ENCODE results near the gene EAPP.
"Not testable (repeated sequence)": the region's sequence is repeated elsewhere in the genome, so short reads cannot be mapped to it uniquely, and the experiment has no call there.

Gene EAPP

DNA sequence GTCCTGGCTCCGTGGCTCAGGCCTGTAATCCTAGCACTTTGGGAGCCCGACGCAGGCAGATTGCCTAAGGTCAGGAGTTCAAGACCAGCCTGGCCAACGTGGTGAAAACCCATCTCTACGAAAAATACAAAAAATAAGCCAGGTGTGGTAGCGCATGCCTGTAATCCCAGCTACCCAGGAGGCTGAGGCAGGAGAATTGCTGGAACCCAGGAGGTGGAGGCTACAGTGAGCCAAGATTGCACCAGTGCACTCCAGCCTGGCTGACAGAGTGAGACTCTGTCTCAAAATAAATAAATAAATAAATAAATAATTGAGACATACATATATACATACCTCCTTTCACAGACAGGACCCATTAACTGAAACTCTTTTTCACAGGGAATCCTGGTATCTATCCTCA is 1.4 kb downstream of the EAPP start:
- not testable (repeated sequence) for DNase-seq (ENCODE audit: low spot score)

GRCh38 chr14:34537677-34538009 is 1.9 kb downstream of the EAPP start:
- no peak for DNase-seq (ENCODE audit: low spot score)

DNA sequence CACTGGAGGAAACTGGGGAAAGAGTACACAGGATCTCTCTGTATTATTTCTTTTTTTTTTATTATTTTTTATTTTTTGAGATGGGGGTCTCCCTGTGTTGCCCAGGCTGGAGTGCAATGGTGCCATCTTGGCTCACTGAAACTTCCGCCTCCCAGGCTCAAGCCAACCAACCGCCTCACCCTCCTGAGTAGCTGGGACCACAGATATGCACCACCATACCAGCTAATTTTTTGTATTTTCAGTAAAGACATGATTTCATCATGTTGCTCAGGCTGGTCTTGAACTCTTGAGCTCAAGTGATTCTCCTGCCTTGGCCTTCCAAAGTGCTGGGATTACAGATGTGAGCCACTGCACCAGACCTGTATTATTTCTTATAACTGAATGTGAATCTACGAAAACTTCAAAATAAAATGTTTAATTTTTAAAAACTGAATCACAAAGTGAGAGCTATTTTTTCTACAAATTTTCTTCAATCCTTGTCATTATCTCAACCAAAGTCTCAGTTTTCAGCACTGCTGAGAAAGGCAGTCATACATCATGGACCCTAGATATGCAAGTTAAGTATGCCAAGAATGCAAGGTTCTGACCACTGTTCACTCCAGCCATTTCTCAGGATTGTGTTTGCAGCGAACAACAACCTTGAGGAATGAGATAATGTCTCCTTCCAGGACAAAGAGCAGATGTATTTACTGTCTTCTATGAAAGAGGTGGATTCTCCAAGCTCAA is 2.4 kb downstream of the EAPP start:
- no peak for DNase-seq (ENCODE audit: low spot score)

DNA sequence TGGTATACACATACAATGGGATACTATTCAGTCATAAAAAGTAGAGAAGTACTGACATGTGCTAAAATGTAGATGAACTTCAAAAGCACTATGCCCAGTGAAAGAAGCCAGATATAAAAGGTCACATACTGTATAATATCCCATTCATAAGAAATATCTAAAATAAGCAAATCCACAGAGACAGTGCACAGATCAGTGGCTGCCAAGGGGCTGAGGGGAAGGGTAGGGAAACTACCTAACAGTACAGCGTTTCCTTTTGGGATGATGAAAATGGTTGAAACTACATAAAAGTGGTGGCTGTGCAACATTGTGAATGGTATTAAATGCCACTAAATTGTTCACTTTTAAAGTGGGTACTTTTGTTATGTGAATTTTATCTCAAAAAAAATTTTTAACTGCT is 11.9 kb downstream of the EAPP start:
- DNase-seq (ENCODE audit: low spot score), result no peak

- DNase-seq (ENCODE audit: low spot score), result not testable (repeated sequence)
These were observed 15.3 kb downstream of the EAPP start for GRCh38 chr14:34524216-34524615.

- DNase-seq (ENCODE audit: low spot score), result no peak
These were observed 17.0 kb downstream of the EAPP start for GRCh38 chr14:34522496-34522895.

GRCh38 chr14:34521071-34521470 is 18.4 kb downstream of the EAPP start:
- not testable (repeated sequence) for DNase-seq (ENCODE audit: low spot score)

DNA sequence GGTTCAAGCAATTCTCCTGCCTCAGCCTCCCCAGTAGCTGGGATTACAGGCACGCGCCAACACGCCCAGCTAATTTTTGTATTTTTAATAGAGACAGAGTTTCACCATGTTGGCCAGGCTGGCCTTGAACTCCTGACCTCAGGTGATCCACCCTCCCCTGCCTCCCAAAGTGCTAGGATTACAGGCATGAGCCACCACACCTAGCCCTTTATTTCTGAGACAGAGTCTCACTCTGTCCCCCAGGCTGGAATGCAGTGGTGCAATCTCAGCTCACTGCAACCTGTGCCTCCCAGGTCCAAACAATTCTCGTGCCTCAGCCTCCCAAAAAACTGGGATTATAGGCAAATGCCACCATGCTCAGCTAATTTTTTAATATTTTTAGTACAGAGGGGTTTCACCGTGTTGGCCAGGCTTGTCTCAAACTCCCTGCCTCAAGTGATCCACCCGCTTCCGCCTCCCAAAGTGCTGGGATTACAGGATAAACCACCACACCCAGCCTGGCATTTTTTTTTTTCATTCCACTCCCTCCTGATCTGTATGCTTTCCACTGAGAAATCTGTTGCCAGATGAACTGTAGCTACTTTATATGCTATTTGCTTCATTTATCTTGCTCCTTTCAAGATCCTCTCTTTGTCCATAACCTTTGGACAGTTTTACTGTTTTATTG is 19.1 kb downstream of the EAPP start:
- not testable (repeated sequence) for DNase-seq (ENCODE audit: low spot score)

- no peak for DNase-seq (ENCODE audit: low spot score)
These were observed 31.6 kb downstream of the EAPP start for GRCh38 chr14:34507884-34508283.

DNA sequence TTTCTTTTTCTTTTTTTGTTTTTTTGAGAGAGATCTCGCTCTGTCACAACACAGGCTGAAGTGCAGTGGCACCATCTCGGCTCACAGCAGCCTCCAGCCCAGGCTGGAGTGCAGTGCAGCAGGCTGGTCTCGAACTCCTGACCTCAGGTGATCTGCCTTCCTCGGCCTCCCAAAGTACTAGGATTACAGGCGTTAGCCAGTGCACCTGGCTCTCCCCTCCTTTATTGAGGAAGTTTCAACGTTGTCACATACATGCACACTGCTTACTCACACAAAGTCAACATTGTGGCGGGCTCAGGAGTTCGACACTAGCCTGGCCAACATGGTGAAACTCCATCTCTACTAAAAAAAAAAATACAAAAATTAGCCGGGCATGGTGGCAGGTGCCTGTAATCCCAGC is 32.0 kb downstream of the EAPP start:
- no peak for DNase-seq (ENCODE audit: low spot score)

DNA sequence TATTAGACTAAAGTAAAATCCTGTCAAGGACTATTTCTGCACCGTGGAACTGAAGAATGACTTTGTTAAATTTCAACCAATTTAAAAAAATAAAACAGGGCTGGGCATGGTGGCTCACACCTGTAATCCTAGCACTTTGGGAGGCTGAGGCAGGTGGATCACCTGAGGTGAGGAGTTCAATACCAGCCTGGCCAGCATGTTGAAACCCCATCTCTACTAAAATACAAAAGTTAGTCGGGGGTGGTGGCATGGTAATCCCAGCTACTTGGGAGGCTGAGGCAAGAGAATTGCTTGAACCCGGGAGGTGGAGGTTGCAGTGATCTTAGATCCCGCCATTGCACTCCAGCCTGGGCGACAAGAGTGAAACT is 34.4 kb downstream of the EAPP start:
- DNase-seq (ENCODE audit: low spot score), result not testable (repeated sequence)

DNA sequence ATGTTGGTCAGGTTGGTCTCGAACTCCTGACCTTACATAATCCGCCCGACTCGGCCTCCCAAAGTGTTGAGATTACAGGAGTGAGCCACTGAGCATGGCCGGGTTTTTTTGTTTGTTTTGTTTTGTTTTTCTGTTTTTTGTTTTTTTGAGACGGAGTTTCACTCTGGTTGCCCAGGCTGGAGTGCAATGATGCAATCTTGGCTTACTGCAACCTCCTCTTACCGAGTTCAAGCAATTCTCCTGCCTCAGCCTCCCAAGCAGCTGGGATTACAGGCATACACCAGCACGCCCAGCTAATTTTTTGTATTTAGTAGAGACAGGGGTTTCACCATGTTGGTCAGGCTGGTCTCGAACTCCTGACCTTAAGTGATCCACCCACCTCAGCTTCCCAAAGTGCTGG is 35.5 kb downstream of the EAPP start:
- not testable (repeated sequence) for DNase-seq (ENCODE audit: low spot score)

DNA sequence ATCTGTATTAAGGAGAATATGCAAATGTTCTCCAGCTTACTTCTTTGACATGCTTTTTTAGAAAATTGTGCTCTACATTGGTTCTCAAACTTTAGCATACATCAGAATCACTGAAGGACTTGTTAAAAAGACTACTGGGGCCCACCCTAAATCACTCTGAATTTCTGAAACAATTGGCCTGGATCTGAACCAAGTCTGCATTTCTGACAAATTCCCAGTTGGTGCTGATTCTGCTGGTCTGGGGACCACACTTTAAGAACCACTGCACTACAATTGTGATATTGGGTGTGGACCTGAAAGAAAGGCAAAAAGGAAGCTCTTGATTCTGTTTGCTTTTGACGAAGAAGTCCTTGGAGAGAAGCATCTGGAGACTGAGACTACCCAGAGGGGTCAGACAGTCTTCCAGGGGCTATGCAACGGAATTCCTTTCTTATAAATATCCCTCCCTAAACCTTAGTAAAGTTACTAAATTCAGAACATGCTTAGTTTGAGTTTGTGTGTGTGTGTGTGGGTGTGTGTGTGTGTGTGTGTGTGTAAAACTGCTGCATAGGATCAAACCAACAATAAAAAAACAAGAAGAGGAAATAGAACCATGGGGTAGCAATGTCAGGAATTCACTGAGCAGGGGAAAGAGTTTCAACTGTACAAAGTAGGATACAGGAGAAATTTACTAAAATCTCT is 36.8 kb downstream of the EAPP start:
- DNase-seq (ENCODE audit: low spot score), result no peak

DNA sequence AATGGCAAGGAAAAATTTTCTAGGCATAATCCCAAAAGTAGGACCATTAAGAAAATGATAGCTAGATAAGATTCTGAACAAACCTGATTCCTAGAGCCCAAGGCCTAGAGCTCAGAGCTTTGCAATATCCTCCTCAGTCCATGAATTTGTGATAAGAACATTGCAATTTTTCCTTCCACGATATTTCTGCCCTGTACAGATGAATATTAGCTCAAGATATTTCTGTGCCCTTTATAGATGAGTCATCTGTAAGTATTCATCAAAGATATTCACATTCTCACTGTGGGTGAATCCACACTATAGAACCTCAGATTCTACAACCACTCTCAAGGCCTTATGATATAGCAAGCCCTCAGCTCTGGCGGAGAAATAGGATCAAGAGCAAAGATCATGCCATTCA is 37.5 kb downstream of the EAPP start:
- no peak for DNase-seq (ENCODE audit: low spot score)

GRCh38 chr14:34501004-34501580 is 38.4 kb downstream of the EAPP start:
- no peak for DNase-seq (ENCODE audit: low spot score)

GRCh38 chr14:34498684-34499412 is 40.7 kb downstream of the EAPP start:
- peak; percentile 2 for DNase-seq (ENCODE audit: low spot score)

DNA sequence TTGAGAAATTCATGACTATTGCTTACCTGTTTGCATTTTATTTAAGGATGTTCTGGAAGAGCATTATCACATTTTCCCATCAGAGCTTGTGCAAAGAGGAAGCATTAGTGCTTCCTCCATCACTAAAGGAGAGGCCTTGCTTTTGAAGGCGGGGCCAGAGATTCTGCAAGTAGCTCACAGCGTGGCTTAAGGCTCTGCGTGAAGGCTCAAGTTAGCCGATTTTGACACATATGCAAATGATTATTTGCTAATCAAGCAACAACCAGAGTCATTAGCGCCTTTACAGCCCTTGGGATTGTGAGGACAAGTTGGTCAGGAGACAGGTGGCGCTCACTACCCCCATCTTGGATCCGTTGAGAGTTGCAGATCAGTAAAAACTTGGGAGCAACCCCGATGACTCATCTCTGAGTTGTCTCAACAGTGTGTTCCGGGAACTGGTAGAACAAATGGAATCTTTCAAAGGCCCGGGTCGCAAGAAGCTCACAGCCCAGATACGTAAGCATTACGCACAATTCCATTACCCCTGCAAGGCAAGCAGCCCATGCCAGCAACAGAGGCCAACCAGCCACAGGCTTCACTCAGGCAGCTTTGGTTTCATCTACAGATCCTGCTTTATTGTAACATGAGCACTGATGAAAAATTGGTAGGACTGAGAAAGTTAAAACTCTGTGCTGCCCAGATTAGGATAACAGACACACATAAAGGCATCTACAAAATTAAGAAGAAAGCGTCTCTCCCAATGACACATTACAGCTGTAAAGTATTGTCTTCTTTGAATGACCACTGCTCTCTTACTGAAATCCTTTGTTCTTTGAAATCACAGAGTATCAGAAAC is 42.6 kb downstream of the EAPP start:
- DNase-seq (ENCODE audit: low spot score), result no peak

DNA sequence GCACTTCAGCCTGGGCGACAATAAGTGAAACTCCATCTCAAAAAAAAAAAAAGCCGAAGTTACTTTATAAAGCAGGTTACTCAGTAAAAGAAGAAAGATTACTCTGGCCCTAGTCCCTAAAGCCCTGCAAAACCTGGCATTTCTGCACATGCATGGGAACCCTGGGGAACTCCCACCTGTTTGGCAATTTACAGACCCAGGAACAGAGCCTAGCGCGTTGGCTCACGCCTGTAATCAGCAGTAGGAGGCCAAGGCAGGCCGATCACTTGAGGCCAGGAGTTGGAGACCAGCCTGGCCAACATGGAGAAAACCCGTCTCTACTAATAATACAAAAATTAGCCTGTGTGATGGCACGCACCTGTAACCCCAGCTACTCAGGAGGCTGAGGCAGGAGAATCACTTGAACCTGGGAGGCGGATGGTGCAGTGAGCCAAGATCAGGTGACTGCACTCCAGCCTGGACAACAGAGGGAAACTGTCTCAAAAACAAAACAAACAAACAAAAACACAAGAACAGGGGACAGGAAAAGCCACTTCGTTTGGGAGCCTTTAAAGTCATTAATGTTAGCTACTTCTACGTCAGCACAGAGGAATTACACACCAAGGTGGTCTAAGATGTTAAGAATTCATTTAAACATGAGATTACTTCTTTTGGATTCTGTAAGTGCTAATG is 43.4 kb downstream of the EAPP start:
- no peak for DNase-seq (ENCODE audit: low spot score)

DNA sequence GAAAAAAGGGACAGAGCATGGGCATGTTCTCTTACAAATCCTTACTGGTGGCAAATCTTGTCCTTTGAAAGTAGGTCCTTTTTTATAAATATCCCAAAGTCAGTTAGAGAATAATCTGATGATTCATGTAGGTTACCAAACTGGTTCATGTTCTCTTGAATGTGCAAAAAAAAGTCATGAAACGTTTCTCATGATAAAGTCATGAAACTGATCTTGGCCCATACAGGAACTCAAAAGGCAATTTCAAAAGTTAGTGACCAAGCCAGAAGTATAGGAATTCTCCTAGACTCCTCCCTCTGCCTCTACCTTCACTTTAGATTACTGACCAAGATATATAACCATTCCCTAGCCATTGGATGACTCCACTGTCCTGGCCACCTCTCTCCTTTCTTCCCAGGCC is 50.2 kb downstream of the EAPP start:
- no peak for DNase-seq (ENCODE audit: low spot score)

DNA sequence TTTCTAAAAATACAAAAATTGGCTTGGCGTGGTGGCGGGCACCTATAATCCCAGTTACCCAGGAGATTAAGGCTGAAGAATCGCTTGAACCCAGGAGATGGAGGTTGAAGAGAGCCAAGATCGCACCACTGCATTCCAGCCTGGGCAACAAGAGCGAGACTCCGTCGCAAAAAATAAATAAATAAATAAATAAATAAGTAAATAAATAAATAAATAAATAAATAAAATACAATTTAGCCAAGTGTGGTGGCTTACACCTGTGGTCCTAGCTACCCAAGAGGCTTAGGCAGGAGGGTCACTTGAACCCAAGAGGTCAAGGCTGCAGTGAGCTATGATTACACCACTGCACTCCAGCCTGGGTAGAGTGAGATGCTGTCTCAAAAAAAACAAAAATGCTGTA is 51.0 kb downstream of the EAPP start:
- DNase-seq (ENCODE audit: low spot score), result no peak

DNA sequence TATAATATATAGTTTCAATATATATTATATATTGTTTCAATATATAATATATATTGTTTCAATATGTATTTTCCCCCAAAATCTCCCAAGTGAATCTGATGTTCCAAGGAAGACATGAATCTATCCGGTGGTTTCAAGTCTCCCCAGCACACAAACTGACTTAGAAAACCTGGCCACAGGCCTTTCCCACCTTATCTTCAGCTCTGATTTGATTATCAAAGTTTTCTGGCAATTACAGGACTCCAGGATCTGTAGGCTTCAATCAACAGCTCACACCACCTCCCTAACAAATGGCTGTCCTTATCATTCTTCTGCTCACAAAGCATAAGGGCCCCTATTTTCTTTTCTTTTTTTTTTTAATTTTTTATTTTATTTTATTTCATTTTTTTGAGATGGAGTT is 54.8 kb downstream of the EAPP start:
- no peak for DNase-seq (ENCODE audit: low spot score)

Data from activated CD4-positive, alpha-beta T cell treated with anti-CD3 and anti-CD28 coated beads, Interleukin-2, Interleukin-4, amounts not matched to agents 100 ng/mL and 50 ng/mL, durations not matched to agents 16 hours and 8 hours (primary cell).